PC-9 (cell line): ENCODE measurements around the gene PSMD13.

ENCODE experiments used
- CTCF ChIP-seq: fragments of 200-600 bp; sonication (generic); conservative IDR thresholded peaks from 2 replicates; pipeline ENCODE4 v1.6.1; 2017; ENCODE audit warnings: mixed run types, antibody characterized with exemption, mild to moderate bottlenecking, moderate library complexity
- EZH2 ChIP-seq: fragments of 200-600 bp; sonication (generic); IDR thresholded peaks from 2 replicates; pipeline ENCODE4 v1.8.0; 2017; ENCODE audit warnings: antibody characterized with exemption, low read depth

GRCh38 chr11:227824-228379 lies 8.9 kb upstream of the PSMD13 start:
- TF ChIP-seq CTCF (no peak), EZH2 (no peak)
